MM.1S (cell line): ENCODE measurements around the gene KIAA1328.
A peak's percentile ranks its signal among the peaks of the same experiment; 100 is the strongest.

Source experiments
- DNase-seq: peaks from one replicate; pipeline ENCODE4 v3.0.0-alpha.2; 2015
- H2AFZ ChIP-seq: fragments of 300-600 bp; sonication (generic); 2 replicates; pipeline ENCODE4 v1.6.0; 2016; ENCODE audit warnings: antibody characterized with exemption, low read length
- H3F3A ChIP-seq: fragments of 300-600 bp; sonication (generic); 2 replicates; pipeline ENCODE4 v1.6.1; 2016; ENCODE audit warnings: mild to moderate bottlenecking, antibody characterized with exemption, low read length, moderate library complexity, mixed read lengths; ENCODE audit not compliant: insufficient read depth
- H3K27ac ChIP-seq: fragments of 300-600 bp; sonication (generic); 2 replicates; pipeline ENCODE4 v1.5.1; 2016; ENCODE audit warnings: mild to moderate bottlenecking, low read length
- H3K27me3 ChIP-seq: fragments of 300-600 bp; sonication (generic); replicated peaks from 2 replicates; pipeline ENCODE4 v1.6.0; 2016; ENCODE audit warnings: low read length; ENCODE audit not compliant: insufficient read depth
- H3K36me3 ChIP-seq: fragments of 300-600 bp; sonication (generic); replicated peaks from 2 replicates; pipeline ENCODE4 v1.6.1; 2016; ENCODE audit warnings: mild to moderate bottlenecking, low read length, mixed read lengths; ENCODE audit not compliant: insufficient read depth
- H3K4me1 ChIP-seq: fragments of 300-600 bp; sonication (generic); 2 replicates; pipeline ENCODE4 v1.6.1; 2016; ENCODE audit warnings: low read length, mixed read lengths
- H3K4me2 ChIP-seq: fragments of 300-600 bp; sonication (generic); 2 replicates; pipeline ENCODE4 v1.6.0; 2016; ENCODE audit warnings: low read depth, low read length
- H3K4me3 ChIP-seq: fragments of 300-600 bp; sonication (generic); 2 replicates; pipeline ENCODE4 v1.5.1; 2016; ENCODE audit warnings: low read length, mixed read lengths
- H3K79me2 ChIP-seq: fragments of 300-600 bp; sonication (generic); 2 replicates; pipeline ENCODE4 v1.6.1; 2016; ENCODE audit warnings: mixed run types, low read length, mixed read lengths
- H3K9ac ChIP-seq: fragments of 300-600 bp; sonication (generic); 2 replicates; pipeline ENCODE4 v1.6.1; 2016; ENCODE audit warnings: low read length, mixed read lengths
- H3K9me2 ChIP-seq: fragments of 300-600 bp; sonication (generic); replicated peaks from 2 replicates; pipeline ENCODE4 v1.6.1; 2016; ENCODE audit warnings: mild to moderate bottlenecking, low read length, mixed read lengths; ENCODE audit not compliant: insufficient read depth
- H3K9me3 ChIP-seq: fragments of 300-600 bp; sonication (generic); replicated peaks from 2 replicates; pipeline ENCODE4 v1.6.1; 2016; ENCODE audit warnings: mild to moderate bottlenecking, low read length, mixed read lengths; ENCODE audit not compliant: insufficient read depth
- H4K20me1 ChIP-seq: fragments of 300-600 bp; sonication (generic); 2 replicates; pipeline ENCODE4 v1.6.1; 2016; ENCODE audit warnings: mild to moderate bottlenecking, low read length, moderate library complexity, mixed read lengths; ENCODE audit not compliant: insufficient read depth
- EZH2 ChIP-seq: fragments of 300-600 bp; sonication (generic); optimal IDR thresholded peaks from 2 replicates; pipeline ENCODE3; 2017; ENCODE audit warnings: low read depth, mild to moderate bottlenecking, antibody characterized with exemption, low read length, mixed read lengths
- EZH2phosphoT487 ChIP-seq: fragments of 300-600 bp; sonication (generic); IDR thresholded peaks from 2 replicates; pipeline ENCODE4 v1.6.1; 2018; ENCODE audit warnings: antibody characterized with exemption, low read length
- TF ChIP-seq, protein P1 (sequence below): fragments of 300-600 bp; sonication (generic); IDR thresholded peaks from 2 replicates; pipeline ENCODE4 v1.5.1; 2016; ENCODE audit warnings: antibody characterized with exemption, low read length, mixed read lengths

Gene KIAA1328

DNA sequence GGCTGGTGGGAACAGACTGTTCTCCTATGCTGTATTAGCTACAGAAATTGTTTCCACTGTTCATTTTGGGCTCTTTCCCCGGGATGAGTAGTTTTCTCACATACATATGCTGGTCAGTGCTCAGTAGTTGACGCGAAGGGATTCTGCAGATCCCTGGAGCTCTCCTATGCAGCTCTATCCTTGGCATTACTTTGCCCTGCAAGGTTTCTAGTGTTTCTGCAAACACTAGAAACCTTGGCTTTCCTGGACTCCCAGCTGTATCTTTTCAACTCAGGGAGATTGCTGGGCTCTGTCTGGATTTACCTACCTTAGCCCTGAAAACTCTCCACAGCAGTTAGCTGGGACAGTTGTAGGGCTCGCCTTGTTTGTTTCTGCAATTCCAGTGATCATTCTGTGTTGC is 10.9 kb downstream of the KIAA1328 start:
- Histone ChIP-seq H3K36me3 (no peaks in the 10 kb centered on the region), H2AFZ (no peak overlapping the region), H3F3A (no peaks in the 10 kb centered on the region), H4K20me1 (no peaks in the 10 kb centered on the region), H3K27ac (no peak overlapping the region), H3K4me1 (no peaks in the 10 kb centered on the region), H3K9me3 (no peaks in the 10 kb centered on the region), H3K4me3 (no peak overlapping the region), H3K79me2 (no peaks in the 10 kb centered on the region), H3K9ac (no peak overlapping the region), H3K9me2 (no peaks in the 10 kb centered on the region), H3K27me3 (no peaks in the 10 kb centered on the region), H3K4me2 (no peak overlapping the region)
- DNase-seq = no peak
- TF ChIP-seq, protein P1, sequence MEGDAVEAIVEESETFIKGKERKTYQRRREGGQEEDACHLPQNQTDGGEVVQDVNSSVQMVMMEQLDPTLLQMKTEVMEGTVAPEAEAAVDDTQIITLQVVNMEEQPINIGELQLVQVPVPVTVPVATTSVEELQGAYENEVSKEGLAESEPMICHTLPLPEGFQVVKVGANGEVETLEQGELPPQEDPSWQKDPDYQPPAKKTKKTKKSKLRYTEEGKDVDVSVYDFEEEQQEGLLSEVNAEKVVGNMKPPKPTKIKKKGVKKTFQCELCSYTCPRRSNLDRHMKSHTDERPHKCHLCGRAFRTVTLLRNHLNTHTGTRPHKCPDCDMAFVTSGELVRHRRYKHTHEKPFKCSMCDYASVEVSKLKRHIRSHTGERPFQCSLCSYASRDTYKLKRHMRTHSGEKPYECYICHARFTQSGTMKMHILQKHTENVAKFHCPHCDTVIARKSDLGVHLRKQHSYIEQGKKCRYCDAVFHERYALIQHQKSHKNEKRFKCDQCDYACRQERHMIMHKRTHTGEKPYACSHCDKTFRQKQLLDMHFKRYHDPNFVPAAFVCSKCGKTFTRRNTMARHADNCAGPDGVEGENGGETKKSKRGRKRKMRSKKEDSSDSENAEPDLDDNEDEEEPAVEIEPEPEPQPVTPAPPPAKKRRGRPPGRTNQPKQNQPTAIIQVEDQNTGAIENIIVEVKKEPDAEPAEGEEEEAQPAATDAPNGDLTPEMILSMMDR = no peak
- no peak for TF ChIP-seq EZH2phosphoT487
- TF ChIP-seq EZH2 = no peak

DNA sequence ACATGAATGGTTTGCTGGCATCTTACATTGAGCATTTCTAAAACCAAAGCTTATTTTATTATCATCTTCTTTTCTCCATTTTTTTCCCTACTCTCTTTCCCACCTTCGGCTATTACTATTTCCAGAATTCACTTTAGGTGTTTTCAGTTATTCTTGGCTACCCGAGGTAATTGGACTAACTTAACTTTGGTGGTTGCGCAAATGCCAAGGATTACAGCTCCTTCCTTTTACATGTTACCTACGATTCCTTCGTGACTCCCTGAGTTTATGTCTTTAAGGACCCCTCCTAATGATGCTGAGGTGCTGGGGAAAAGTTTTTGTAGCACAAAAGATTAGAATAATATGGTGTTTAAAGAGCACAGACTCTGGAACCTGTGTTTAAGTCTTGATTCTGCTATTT is 14.3 kb downstream of the KIAA1328 start:
- H3K4me3 ChIP-seq = no peak overlapping the region
- H3K4me1 ChIP-seq = no peaks in the 10 kb centered on the region
- no peak overlapping the region for H2AFZ ChIP-seq
- H4K20me1 ChIP-seq = no peaks in the 10 kb centered on the region
- no peaks in the 10 kb centered on the region for H3K79me2 ChIP-seq
- no peaks in the 10 kb centered on the region for H3K27me3 ChIP-seq
- no peak for DNase-seq
- H3K9me2 ChIP-seq = no peaks in the 10 kb centered on the region
- H3K9ac ChIP-seq = no peak overlapping the region
- H3K27ac ChIP-seq = no peak overlapping the region
- H3F3A ChIP-seq = no peaks in the 10 kb centered on the region
- peak overlapping the region; percentile 19; the same call in 1 of the 2 replicates for H3K4me2 ChIP-seq
- H3K36me3 ChIP-seq = no peaks in the 10 kb centered on the region
- no peaks in the 10 kb centered on the region for H3K9me3 ChIP-seq
- no peak for TF ChIP-seq EZH2phosphoT487
- TF ChIP-seq, protein P1 = no peak
- no peak for TF ChIP-seq EZH2

DNA sequence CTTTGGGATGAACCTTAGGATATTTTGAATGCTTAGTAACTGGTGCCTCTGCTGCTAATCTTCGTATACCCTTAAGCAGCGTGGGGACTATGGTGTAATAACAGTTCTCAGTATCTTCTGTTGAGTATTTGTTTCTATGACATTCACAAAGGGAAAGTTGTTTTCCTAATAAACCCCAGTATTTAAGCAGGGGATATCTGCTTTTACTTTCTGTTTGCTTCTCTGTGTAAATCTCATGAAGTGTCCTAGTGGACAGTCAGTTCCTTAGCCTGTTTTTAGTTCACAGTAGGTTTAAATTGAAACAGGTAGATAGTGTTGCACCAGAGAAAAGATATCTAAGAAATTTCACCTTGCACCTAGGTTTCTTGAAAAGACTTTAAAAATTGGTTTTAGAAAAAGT is 14.9 kb downstream of the KIAA1328 start:
- Histone ChIP-seq H3K36me3 (no peaks in the 10 kb centered on the region), H3K9ac (no peak overlapping the region), H3K27ac (no peak overlapping the region), H3K27me3 (no peaks in the 10 kb centered on the region), H2AFZ (no peak overlapping the region), H3K4me1 (no peaks in the 10 kb centered on the region), H3F3A (no peaks in the 10 kb centered on the region), H4K20me1 (no peaks in the 10 kb centered on the region), H3K4me2 (peak overlapping the region; percentile 19; the same call in 1 of the 2 replicates), H3K9me3 (no peaks in the 10 kb centered on the region), H3K4me3 (no peak overlapping the region), H3K79me2 (no peaks in the 10 kb centered on the region), H3K9me2 (no peaks in the 10 kb centered on the region)
- TF ChIP-seq EZH2 (no peak), EZH2phosphoT487 (no peak)
- peak; percentile 25 for DNase-seq

DNA sequence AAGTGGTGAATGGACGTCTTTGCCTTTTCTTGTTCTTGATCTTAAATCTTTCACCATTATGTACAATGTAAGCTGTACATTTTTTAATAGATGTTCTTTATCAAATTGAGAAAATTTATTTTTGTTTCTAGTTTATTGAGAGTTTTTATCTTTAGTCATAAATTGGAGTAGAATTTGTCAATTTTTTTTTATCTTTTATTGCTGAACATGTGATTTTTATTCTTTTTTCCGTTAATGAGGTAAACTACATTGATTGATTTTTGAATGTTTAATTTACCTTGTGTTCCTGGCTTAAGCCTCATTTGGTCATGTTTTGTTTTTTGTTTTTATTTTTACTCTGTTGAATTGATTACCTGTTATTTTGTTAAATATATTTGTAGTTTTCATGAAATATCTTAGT is 19.7 kb downstream of the KIAA1328 start:
- H3K36me3 ChIP-seq = no peaks in the 10 kb centered on the region
- no peak overlapping the region for H3K4me3 ChIP-seq
- no peaks in the 10 kb centered on the region for H3K79me2 ChIP-seq
- TF ChIP-seq EZH2phosphoT487 (no peak), EZH2 (no peak)
- TF ChIP-seq, protein P1 = no peak
- no peaks in the 10 kb centered on the region for H3K9me2 ChIP-seq
- no peak overlapping the region for H3K9ac ChIP-seq
- H2AFZ ChIP-seq = no peak overlapping the region
- H3K4me2 ChIP-seq = no peak overlapping the region
- H3F3A ChIP-seq = no peaks in the 10 kb centered on the region
- no peak overlapping the region for H3K27ac ChIP-seq
- no peaks in the 10 kb centered on the region for H3K9me3 ChIP-seq
- H3K27me3 ChIP-seq = no peaks in the 10 kb centered on the region
- H3K4me1 ChIP-seq = no peaks in the 10 kb centered on the region
- DNase-seq = no peak
- no peaks in the 10 kb centered on the region for H4K20me1 ChIP-seq
